SJCRH30 (cell line): ENCODE measurements around the gene TMEM245. TPM values are rescaled to one million over a fixed set of nuclear protein-coding genes. Genes with fewer than 3 reads are reported as not detected.

ENCODE experiments used
- DNase-seq, 2 experiments: peaks; one replicate each; pipeline ENCODE4 v3.0.0-alpha.2; 2015 to 2020
- H3K27ac ChIP-seq: fragments of 250-450 bp; sonication (Bioruptor Pico); 2 replicates; pipeline ENCODE4 v1.5.1; 2020; ENCODE audit warnings: mild to moderate bottlenecking, moderate library complexity
- H3K27me3 ChIP-seq: fragments of 250-450 bp; sonication (Bioruptor Pico); 2 replicates; pipeline ENCODE4 v1.5.1; 2020; ENCODE audit warnings: mild to moderate bottlenecking, moderate library complexity
- H3K36me3 ChIP-seq: fragments of 250-450 bp; sonication (Bioruptor Pico); 2 replicates; pipeline ENCODE4 v1.5.1; 2020; ENCODE audit warnings: mild to moderate bottlenecking, moderate library complexity
- H3K4me1 ChIP-seq: fragments of 250-450 bp; sonication (Bioruptor Pico); 2 replicates; pipeline ENCODE4 v1.5.1; 2020; ENCODE audit warnings: mild to moderate bottlenecking, moderate library complexity
- H3K4me3 ChIP-seq: fragments of 250-450 bp; sonication (Bioruptor Pico); 2 replicates; pipeline ENCODE4 v1.5.1; 2020; ENCODE audit warnings: mild to moderate bottlenecking, moderate library complexity
- H3K9me3 ChIP-seq: fragments of 250-450 bp; sonication (Bioruptor Pico); replicated peaks from 2 replicates; pipeline ENCODE4 v1.5.1; 2020; ENCODE audit warnings: mild to moderate bottlenecking, moderate library complexity
- total RNA-seq: library from RNA; depleted of rRNA; stranded (reverse); fragments of >200 nt; shearing (Covaris generic); gene quantifications from 2 replicates; pipeline ENCODE4 v1.2.3, GENCODE V29; 2014

Gene TMEM245
- total RNA-seq, 1 experiment from 2014 or later, result 50.7 TPM

- no peaks in the 10 kb centered on the region for H3K27me3 ChIP-seq
- peak overlapping the region; percentile 74 for H3K4me3 ChIP-seq
- H3K27ac ChIP-seq, result peak overlapping the region; percentile 51
- peaks cover 12% of the 10 kb centered on the region for H3K4me1 ChIP-seq
- no peak for DNase-seq
- peaks cover 4% of the 10 kb centered on the region for H3K36me3 ChIP-seq
- H3K9me3 ChIP-seq, result no peaks in the 10 kb centered on the region
These were observed 550 bp upstream of the TMEM245 start for GRCh38 chr9:109120204-109120789.

- Histone ChIP-seq H3K9me3 (no peaks in the 10 kb centered on the region), H3K4me3 (peak overlapping the region; percentile 74), H3K4me1 (peaks cover 12% of the 10 kb centered on the region), H3K27ac (peak overlapping the region; percentile 35), H3K27me3 (no peaks in the 10 kb centered on the region), H3K36me3 (peaks cover 7% of the 10 kb centered on the region)
- DNase-seq, result peak; percentile 60 to 65
These were observed 824 bp downstream of the TMEM245 start for GRCh38 chr9:109118808-109119438.

- H3K27me3 ChIP-seq, result no peaks in the 10 kb centered on the region
- H3K36me3 ChIP-seq, result peaks cover 7% of the 10 kb centered on the region
- no peak for DNase-seq
- H3K27ac ChIP-seq, result peak overlapping the region; percentile 35
- H3K4me1 ChIP-seq, result peaks cover 12% of the 10 kb centered on the region
- H3K4me3 ChIP-seq, result peak overlapping the region; percentile 74
- H3K9me3 ChIP-seq, result no peaks in the 10 kb centered on the region
These were observed 1.6 kb downstream of the TMEM245 start for GRCh38 chr9:109117856-109118807.

- H3K4me3 ChIP-seq, result no peak overlapping the region
- DNase-seq, result no peak
- peaks cover 19% of the 10 kb centered on the region for H3K4me1 ChIP-seq
- H3K36me3 ChIP-seq, result peaks cover 7% of the 10 kb centered on the region
- no peaks in the 10 kb centered on the region for H3K9me3 ChIP-seq
- no peak overlapping the region for H3K27ac ChIP-seq
- no peaks in the 10 kb centered on the region for H3K27me3 ChIP-seq
These were observed 3.7 kb downstream of the TMEM245 start for GRCh38 chr9:109115931-109116526.

- DNase-seq, result no peak
- H3K4me1 ChIP-seq, result peaks cover 26% of the 10 kb centered on the region
- H3K27ac ChIP-seq, result no peak overlapping the region
- no peak overlapping the region for H3K4me3 ChIP-seq
- no peaks in the 10 kb centered on the region for H3K27me3 ChIP-seq
- peaks cover 7% of the 10 kb centered on the region for H3K36me3 ChIP-seq
- H3K9me3 ChIP-seq, result no peaks in the 10 kb centered on the region
These were observed 5.1 kb downstream of the TMEM245 start for GRCh38 chr9:109114670-109115069.

GRCh38 chr9:109113892-109114609 lies 5.7 kb downstream of the TMEM245 start:
- H3K9me3 ChIP-seq, result no peaks in the 10 kb centered on the region
- H3K4me3 ChIP-seq, result no peak overlapping the region
- no peaks in the 10 kb centered on the region for H3K27me3 ChIP-seq
- no peak overlapping the region for H3K27ac ChIP-seq
- H3K36me3 ChIP-seq, result peaks cover 7% of the 10 kb centered on the region
- no peak for DNase-seq
- H3K4me1 ChIP-seq, result peaks cover 30% of the 10 kb centered on the region

GRCh38 chr9:109113254-109113653 lies 6.5 kb downstream of the TMEM245 start:
- no peaks in the 10 kb centered on the region for H3K27me3 ChIP-seq
- H3K9me3 ChIP-seq, result no peaks in the 10 kb centered on the region
- no peak overlapping the region for H3K27ac ChIP-seq
- no peak overlapping the region for H3K4me3 ChIP-seq
- peaks cover 38% of the 10 kb centered on the region for H3K4me1 ChIP-seq
- DNase-seq, result no peak
- peaks cover 6% of the 10 kb centered on the region for H3K36me3 ChIP-seq

- Histone ChIP-seq H3K27ac (peak overlapping the region; percentile 12; the same call in 1 of the 2 replicates), H3K36me3 (peaks cover 7% of the 10 kb centered on the region), H3K27me3 (no peaks in the 10 kb centered on the region), H3K4me3 (no peak overlapping the region), H3K9me3 (no peaks in the 10 kb centered on the region), H3K4me1 (peaks cover 42% of the 10 kb centered on the region)
- no peak for DNase-seq
These were observed 9.3 kb downstream of the TMEM245 start for GRCh38 chr9:109110329-109111021.

- Histone ChIP-seq H3K27ac (peak overlapping the region; percentile 12), H3K36me3 (peaks cover 13% of the 10 kb centered on the region), H3K9me3 (no peaks in the 10 kb centered on the region), H3K4me3 (no peak overlapping the region), H3K4me1 (peaks cover 42% of the 10 kb centered on the region), H3K27me3 (no peaks in the 10 kb centered on the region)
- peak in 1 of 2 experiments; percentile 27 for DNase-seq
These were observed 9.8 kb downstream of the TMEM245 start for GRCh38 chr9:109109967-109110328.

- peaks cover 22% of the 10 kb centered on the region for H3K36me3 ChIP-seq
- no peak overlapping the region for H3K4me3 ChIP-seq
These were observed 11.4 kb downstream of the TMEM245 start for GRCh38 chr9:109108318-109108717.

GRCh38 chr9:109107402-109108240 lies 12.1 kb downstream of the TMEM245 start:
- DNase-seq, result no peak
- H3K4me3 ChIP-seq, result no peak overlapping the region
- peak overlapping the region; percentile 11; the same call in 1 of the 2 replicates for H3K27ac ChIP-seq

More at GRCh38 chr9:109108318-109108717, 11.4 kb downstream of the TMEM245 start:
- peak overlapping the region; percentile 22 for H3K27ac ChIP-seq
- no peaks in the 10 kb centered on the region for H3K27me3 ChIP-seq
- no peaks in the 10 kb centered on the region for H3K9me3 ChIP-seq
- H3K4me1 ChIP-seq, result peaks cover 42% of the 10 kb centered on the region
- DNase-seq, result peak in 1 of 2 experiments; percentile 22

GRCh38 chr9:109101810-109102209 lies 17.9 kb downstream of the TMEM245 start:
- DNase-seq, result no peak
- Histone ChIP-seq H3K4me3 (no peak overlapping the region), H3K27ac (no peak overlapping the region), H3K27me3 (no peaks in the 10 kb centered on the region), H3K36me3 (peaks cover 56% of the 10 kb centered on the region), H3K4me1 (peaks cover 19% of the 10 kb centered on the region), H3K9me3 (0 out of 2 replicates have a peak, but pooled peaks cover 4% of the 10 kb centered on the region)

More at GRCh38 chr9:109107402-109108240, 12.1 kb downstream of the TMEM245 start:
- Histone ChIP-seq H3K4me1 (peaks cover 42% of the 10 kb centered on the region), H3K36me3 (peaks cover 29% of the 10 kb centered on the region), H3K27me3 (no peaks in the 10 kb centered on the region), H3K9me3 (0 out of 2 replicates have a peak, but pooled peaks cover 4% of the 10 kb centered on the region)

- 0 out of 2 replicates have a peak, but pooled peaks cover 4% of the 10 kb centered on the region for H3K9me3 ChIP-seq
- no peak for DNase-seq
- H3K4me3 ChIP-seq, result no peak overlapping the region
- H3K4me1 ChIP-seq, result peaks cover 19% of the 10 kb centered on the region
- peaks cover 56% of the 10 kb centered on the region for H3K36me3 ChIP-seq
- H3K27ac ChIP-seq, result no peak overlapping the region
- no peaks in the 10 kb centered on the region for H3K27me3 ChIP-seq
These were observed 18.5 kb downstream of the TMEM245 start for GRCh38 chr9:109101202-109101595.
